H9 (cell line): ENCODE data around the gene SERPINE1. TPM values are rescaled to one million over a fixed set of nuclear protein-coding genes. Genes with fewer than 3 reads are reported as not detected.
A peak's percentile ranks its signal among the peaks of the same experiment; 100 is the strongest.
"Not testable (repeated sequence)": the region's sequence is repeated elsewhere in the genome, so short reads cannot be mapped to it uniquely, and the experiment has no call there.

Experiments used
- DNase-seq: peaks from one replicate; pipeline ENCODE4 v3.0.0-alpha.2; 2017
- H2AFZ ChIP-seq: one replicate; pipeline ENCODE4 v1.6.1; 2013; ENCODE audit warnings: mild to moderate bottlenecking, low read length, control low read depth, moderate library complexity
- H2AK5ac ChIP-seq: 2 replicates; pipeline ENCODE4 v1.6.1; 2013; ENCODE audit warnings: low read length, control low read depth, mixed read lengths; ENCODE audit not compliant: insufficient read length
- H2BK120ac ChIP-seq: one replicate; pipeline ENCODE4 v1.6.1; 2013; ENCODE audit warnings: low read depth, mild to moderate bottlenecking, low read length, control low read depth, inconsistent platforms; ENCODE audit not compliant: poor library complexity, severe bottlenecking
- H2BK12ac ChIP-seq: 2 replicates; pipeline ENCODE4 v1.6.1; 2013; ENCODE audit warnings: low read length, control low read depth, mixed read lengths, low read depth; ENCODE audit not compliant: insufficient read length
- H2BK15ac ChIP-seq: 2 replicates; pipeline ENCODE4 v1.6.1; 2013; ENCODE audit warnings: low read depth, low read length, control low read depth
- H2BK20ac ChIP-seq: one replicate; pipeline ENCODE4 v1.6.1; 2013; ENCODE audit warnings: low read depth, mild to moderate bottlenecking, low read length, control low read depth, inconsistent platforms; ENCODE audit not compliant: poor library complexity, severe bottlenecking
- H2BK5ac ChIP-seq: 2 replicates; pipeline ENCODE4 v1.6.1; 2013; ENCODE audit warnings: low read length, control low read depth, mixed read lengths; ENCODE audit not compliant: insufficient read length
- H3K14ac ChIP-seq: 2 replicates; pipeline ENCODE4 v1.6.1; 2013; ENCODE audit warnings: low read length, control low read depth; ENCODE audit not compliant: insufficient read depth
- H3K18ac ChIP-seq: 2 replicates; pipeline ENCODE4 v1.6.1; 2013; ENCODE audit warnings: low read depth, mild to moderate bottlenecking, mixed read lengths, low read length, control low read depth; ENCODE audit not compliant: insufficient read length
- H3K23ac ChIP-seq: 2 replicates; pipeline ENCODE4 v1.6.1; 2013; ENCODE audit warnings: low read length, control low read depth, mixed read lengths, low read depth; ENCODE audit not compliant: insufficient read length
- H3K23me2 ChIP-seq: 2 replicates; pipeline ENCODE4 v1.6.1; 2013; ENCODE audit warnings: low read depth, mild to moderate bottlenecking, mixed read lengths, low read length, control low read depth; ENCODE audit not compliant: insufficient read length, poor library complexity, severe bottlenecking
- H3K27ac ChIP-seq: 2 replicates; pipeline ENCODE4 v1.5.1; 2013; ENCODE audit warnings: low read length, control low read depth, mixed read lengths, low read depth; ENCODE audit not compliant: insufficient read length
- H3K27me3 ChIP-seq: 2 replicates; pipeline ENCODE4 v1.6.1; 2013; ENCODE audit warnings: low read length, control low read depth, inconsistent platforms; ENCODE audit not compliant: insufficient read depth
- H3K4ac ChIP-seq: 2 replicates; pipeline ENCODE4 v1.6.1; 2013; ENCODE audit warnings: low read depth, mild to moderate bottlenecking, control low read depth, inconsistent platforms, low read length, moderate library complexity
- H3K4me1 ChIP-seq: 2 replicates; pipeline ENCODE4 v1.6.1; 2013; ENCODE audit warnings: low read length, control low read depth, inconsistent platforms; ENCODE audit not compliant: insufficient read depth
- H3K4me2 ChIP-seq: 2 replicates; pipeline ENCODE4 v1.6.1; 2013; ENCODE audit warnings: low read length, control low read depth, mixed read lengths; ENCODE audit not compliant: insufficient read length, insufficient read depth
- H3K56ac ChIP-seq: 2 replicates; pipeline ENCODE4 v1.6.1; 2013; ENCODE audit warnings: low read depth, mild to moderate bottlenecking, mixed read lengths, low read length, control low read depth; ENCODE audit not compliant: insufficient read length
- H3K79me1 ChIP-seq: 2 replicates; pipeline ENCODE4 v1.6.1; 2013; ENCODE audit warnings: low read depth, mild to moderate bottlenecking, moderate library complexity, low read length, control low read depth, inconsistent platforms; ENCODE audit not compliant: insufficient read depth, poor library complexity, severe bottlenecking
- H3K79me2 ChIP-seq: 2 replicates; pipeline ENCODE4 v1.6.1; 2013; ENCODE audit warnings: low read length, control low read depth, inconsistent platforms; ENCODE audit not compliant: insufficient read depth
- H3K9ac ChIP-seq: 2 replicates; pipeline ENCODE4 v1.6.1; 2013; ENCODE audit warnings: low read length, control low read depth, mixed read lengths; ENCODE audit not compliant: insufficient read length; ENCODE audit errors: extremely low read depth
- H3K9me3 ChIP-seq: one replicate; pipeline ENCODE4 v1.6.1; 2013; ENCODE audit warnings: low read depth, low read length, inconsistent platforms; ENCODE audit not compliant: control insufficient read depth
- H3T11ph ChIP-seq: one replicate; pipeline ENCODE4 v1.6.1; 2013; ENCODE audit warnings: mild to moderate bottlenecking, low read length, control low read depth, inconsistent platforms
- H4K20me1 ChIP-seq: one replicate; pipeline ENCODE4 v1.6.1; 2013; ENCODE audit not compliant: control insufficient read depth, insufficient read length, insufficient read depth
- H4K5ac ChIP-seq: 2 replicates; pipeline ENCODE4 v1.6.1; 2013; ENCODE audit warnings: low read depth, mild to moderate bottlenecking, mixed read lengths, low read length, control low read depth; ENCODE audit not compliant: insufficient read length
- H4K8ac ChIP-seq: replicated peaks from 2 replicates; pipeline ENCODE4 v1.6.1; 2013; ENCODE audit warnings: low read length, control low read depth, mixed read lengths, low read depth; ENCODE audit not compliant: insufficient read length
- H4K91ac ChIP-seq: 2 replicates; pipeline ENCODE4 v1.6.1; 2013; ENCODE audit warnings: low read depth, mild to moderate bottlenecking, moderate library complexity, mixed read lengths, low read length, control low read depth; ENCODE audit not compliant: insufficient read length
- H3K27ac Mint-ChIP-seq, 3 experiments: 2 replicates in 2 of 3; 3 replicates in 1 of 3; pipeline ENCODE4 v1.8.0; 2020 to 2021; ENCODE audit warnings: mixed read lengths in 3 of 3, mild to moderate bottlenecking in 1 of 3, moderate library complexity in 1 of 3
- H3K27me3 Mint-ChIP-seq: 2 replicates; pipeline ENCODE4 v1.8.0; 2021; ENCODE audit warnings: low read depth, mild to moderate bottlenecking, moderate library complexity, mixed read lengths
- H3K36me3 Mint-ChIP-seq, 3 experiments: 2 replicates in 2 of 3; 3 replicates in 1 of 3; pipeline ENCODE4 v1.8.0; 2020 to 2021; ENCODE audit warnings: low read depth in 3 of 3, mixed read lengths in 3 of 3; ENCODE audit not compliant: insufficient read depth in 1 of 3
- H3K4me1 Mint-ChIP-seq, 2 experiments: 2 replicates each; pipeline ENCODE4 v1.8.0; 2020; ENCODE audit warnings: mixed read lengths in 2 of 2
- H3K4me3 Mint-ChIP-seq, 2 experiments: 2 replicates in 1 of 2; 3 replicates in 1 of 2; pipeline ENCODE4 v1.8.0; 2020 to 2021; ENCODE audit warnings: mild to moderate bottlenecking in 2 of 2, mixed read lengths in 2 of 2, moderate library complexity in 1 of 2
- H3K9me3 Mint-ChIP-seq, 2 experiments: 2 replicates in 1 of 2; 3 replicates in 1 of 2; pipeline ENCODE4 v1.8.0; 2020; ENCODE audit warnings: mild to moderate bottlenecking in 2 of 2, mixed read lengths in 2 of 2, moderate library complexity in 1 of 2
- CTCF ChIP-seq: fragments of 200-600 bp; sonication (generic); conservative IDR thresholded peaks from 3 replicates; pipeline ENCODE4 v1.8.0; 2021; ENCODE audit warnings: antibody characterized with exemption, mild to moderate bottlenecking
- WGBS: extraction: QIAGEN DNeasy Blood & Tissue Kit; methylation state at CpG from one replicate; pipeline ENCODE4 v1.1.7; 2013; ENCODE audit warnings: missing lambda C conversion rate, low lambda C conversion rate, mixed read lengths; ENCODE audit not compliant: insufficient read length; ENCODE audit errors: extremely low coverage; 5-methylcytosine and 5-hydroxymethylcytosine counted together
- total RNA-seq: library from RNA; stranded (reverse); gene quantifications from 2 replicates; pipeline ENCODE4 v1.2.1, GENCODE V29; 2021

Gene SERPINE1
- total RNA-seq, 1 experiment from 2014 or later = 11.5 TPM

GRCh38 chr7:101089876-101090275 lies 37.0 kb upstream of the SERPINE1 start:
- TF ChIP-seq CTCF = no peak
- H2BK20ac ChIP-seq = no peak overlapping the region

GRCh38 chr7:101092266-101092905 lies 34.5 kb upstream of the SERPINE1 start:
- H3K27ac ChIP-seq, H2BK120ac ChIP-seq, H3K9me3 ChIP-seq, H3K18ac ChIP-seq, H3K14ac ChIP-seq, H3K23ac ChIP-seq, H4K5ac ChIP-seq, H2BK15ac ChIP-seq, H3K27ac Mint-ChIP-seq, H2AK5ac ChIP-seq, H3T11ph ChIP-seq, H2AFZ ChIP-seq, H3K9me3 Mint-ChIP-seq, H2BK20ac ChIP-seq, H3K23me2 ChIP-seq, DNase-seq, H4K20me1 ChIP-seq, H3K27me3 Mint-ChIP-seq, H2BK12ac ChIP-seq, H3K4me1 ChIP-seq, H3K4ac ChIP-seq, H3K27me3 ChIP-seq, H3K4me3 Mint-ChIP-seq, H3K4me2 ChIP-seq, H4K91ac ChIP-seq, H2BK5ac ChIP-seq, H3K9ac ChIP-seq, H4K8ac ChIP-seq, H3K56ac ChIP-seq, H3K79me2 ChIP-seq, H3K79me1 ChIP-seq: not testable (repeated sequence)
- Mint-ChIP-seq H3K4me1 (peaks cover 16 to 18% of the 10 kb centered on the region in 2 experiments), H3K36me3 (peaks cover 14 to 38% (median 23%) of the 10 kb centered on the region in 3 experiments; a peak in 6 of 7 replicates)
- no CpG with 5 or more reads among the region's 53 CpGs for WGBS

More at GRCh38 chr7:101089876-101090275, 37.0 kb upstream of the SERPINE1 start:
- no peak overlapping the region for H4K8ac ChIP-seq
- H2AFZ ChIP-seq = no peak overlapping the region
- H2BK120ac ChIP-seq = no peak overlapping the region
- no peak overlapping the region for H2BK15ac ChIP-seq
- WGBS = no CpG with 5 or more reads among the region's 9 CpGs
- H3K9ac ChIP-seq = no peak overlapping the region
- H4K5ac ChIP-seq = no peak overlapping the region
- H3K27me3 ChIP-seq = no peaks in the 10 kb centered on the region
- H3K56ac ChIP-seq = no peak overlapping the region
- no peaks in the 10 kb centered on the region for H4K20me1 ChIP-seq
- no peak overlapping the region for H3T11ph ChIP-seq
- peaks cover 3% of the 10 kb centered on the region for H3K79me1 ChIP-seq
- H3K79me2 ChIP-seq = peaks cover 4% of the 10 kb centered on the region; the same call in 1 of the 2 replicates
- H3K18ac ChIP-seq = no peak overlapping the region
- H3K4me3 Mint-ChIP-seq = no peak overlapping the region
- peaks cover 9% of the 10 kb centered on the region in 2 experiments for H3K9me3 Mint-ChIP-seq
- H3K14ac ChIP-seq = no peak overlapping the region
- peaks cover 13% of the 10 kb centered on the region for H3K23me2 ChIP-seq
- no peak overlapping the region for H3K4ac ChIP-seq
- peaks cover 2% of the 10 kb centered on the region; the same call in 1 of the 2 replicates for H3K27me3 Mint-ChIP-seq
- 0 out of 7 replicates have a peak overlapping the region, but pooled peaks of 1 of the 3 experiments have one; percentile 15 for H3K27ac Mint-ChIP-seq
- peak overlapping the region; percentile 89 for H4K91ac ChIP-seq
- no peak overlapping the region for H3K27ac ChIP-seq
- peaks cover 15 to 40% (median 23%) of the 10 kb centered on the region in 3 experiments; a peak in 6 of 7 replicates for H3K36me3 Mint-ChIP-seq
- peaks cover 15% of the 10 kb centered on the region in 2 experiments for H3K4me1 Mint-ChIP-seq
- no peak overlapping the region for H2AK5ac ChIP-seq
- H3K9me3 ChIP-seq = no peaks in the 10 kb centered on the region
- no peak overlapping the region for H2BK12ac ChIP-seq
- H3K23ac ChIP-seq = no peak overlapping the region
- H2BK5ac ChIP-seq = no peak overlapping the region
- H3K4me1 ChIP-seq = peaks cover 2% of the 10 kb centered on the region; the same call in 1 of the 2 replicates
- DNase-seq = no peak
- H3K4me2 ChIP-seq = no peak overlapping the region
